Measurements from ENCODE around the gene HOXC13.

Gene HOXC13

GRCh38 chr12:53968214-53969127 is 29.8 kb downstream of the HOXC13 start (continued):
- TF ChIP-seq ZNF311 (tag by site-specific recombination; IDR thresholded peaks at IDR 0.05; ENCODE audit: borderline replicate concordance) (no peak), ZNF473 (tag by site-specific recombination; IDR thresholded peaks at IDR 0.05) (no peak), ZBTB8A (tag by site-specific recombination; IDR thresholded peaks at IDR 0.05) (peak; percentile 83), ZNF596 (tag by site-specific recombination; IDR thresholded peaks at IDR 0.05) (no peak), ZBTB6 (tag by site-specific recombination; IDR thresholded peaks at IDR 0.05) (no peak), SALL2 (tag by site-specific recombination; IDR thresholded peaks at IDR 0.05; ENCODE audit: borderline replicate concordance) (no peak), KLF16 (tag by site-specific recombination; IDR thresholded peaks at IDR 0.05) (no peak), GLIS2 (tag by site-specific recombination; IDR thresholded peaks at IDR 0.05) (no peak; the same call in 1 of the 2 replicates), ZNF335 (tag by site-specific recombination; conservative IDR thresholded peaks at IDR 0.05) (peak; percentile 79), ZNF324 (tag by site-specific recombination; IDR thresholded peaks at IDR 0.05) (no peak), ZNF561 (tag by site-specific recombination; IDR thresholded peaks at IDR 0.05; ENCODE audit: borderline replicate concordance) (no peak), ZNF138 (tag by site-specific recombination; IDR thresholded peaks at IDR 0.05; ENCODE audit: borderline replicate concordance) (no peak), ZNF2 (tag by site-specific recombination; IDR thresholded peaks at IDR 0.05) (0 out of 2 replicates have a peak, but pooled peaks have one; percentile 58), ZNF433 (tag by site-specific recombination; IDR thresholded peaks at IDR 0.05; ENCODE audit: low read depth) (no peak), ZNF654 (tag by site-specific recombination; IDR thresholded peaks at IDR 0.05; ENCODE audit: low read depth) (no peak), ZNF202 (tag by site-specific recombination; IDR thresholded peaks at IDR 0.05; ENCODE audit: borderline replicate concordance) (no peak), ZNF416 (tag by site-specific recombination; IDR thresholded peaks at IDR 0.05) (no peak), ZNF221 (tag by site-specific recombination; IDR thresholded peaks at IDR 0.05; ENCODE audit: borderline replicate concordance) (no peak), TRIM28 (IDR thresholded peaks at IDR 0.05; ENCODE audit: borderline replicate concordance, low read length) (no peak), ZBTB10 (tag by site-specific recombination; IDR thresholded peaks at IDR 0.05) (no peak), ZIC2 (tag by site-specific recombination; IDR thresholded peaks at IDR 0.05) (peak; percentile 78), ZNF350 (tag by site-specific recombination; IDR thresholded peaks at IDR 0.05) (no peak), ZNF292 (tag by site-specific recombination; IDR thresholded peaks at IDR 0.05; ENCODE audit: borderline replicate concordance, low read depth) (no peak), ZNF157 (tag by site-specific recombination; IDR thresholded peaks at IDR 0.05) (no peak), ZNF280D (tag by site-specific recombination; IDR thresholded peaks at IDR 0.05) (no peak), MZF1 (tag by site-specific recombination; IDR thresholded peaks at IDR 0.05; ENCODE audit: borderline replicate concordance) (no peak; the same call in 1 of the 2 replicates), REST (tag by site-specific recombination; IDR thresholded peaks at IDR 0.05) (no peak)

All from HEK293 (cell line).